Measurements from ENCODE around the gene ARSA. TPM values are rescaled to one million over a fixed set of nuclear protein-coding genes. Genes with fewer than 3 reads are reported as not detected.

Gene ARSA
- total RNA-seq = 19.6 and 27.7 TPM in 2 replicates

DNA sequence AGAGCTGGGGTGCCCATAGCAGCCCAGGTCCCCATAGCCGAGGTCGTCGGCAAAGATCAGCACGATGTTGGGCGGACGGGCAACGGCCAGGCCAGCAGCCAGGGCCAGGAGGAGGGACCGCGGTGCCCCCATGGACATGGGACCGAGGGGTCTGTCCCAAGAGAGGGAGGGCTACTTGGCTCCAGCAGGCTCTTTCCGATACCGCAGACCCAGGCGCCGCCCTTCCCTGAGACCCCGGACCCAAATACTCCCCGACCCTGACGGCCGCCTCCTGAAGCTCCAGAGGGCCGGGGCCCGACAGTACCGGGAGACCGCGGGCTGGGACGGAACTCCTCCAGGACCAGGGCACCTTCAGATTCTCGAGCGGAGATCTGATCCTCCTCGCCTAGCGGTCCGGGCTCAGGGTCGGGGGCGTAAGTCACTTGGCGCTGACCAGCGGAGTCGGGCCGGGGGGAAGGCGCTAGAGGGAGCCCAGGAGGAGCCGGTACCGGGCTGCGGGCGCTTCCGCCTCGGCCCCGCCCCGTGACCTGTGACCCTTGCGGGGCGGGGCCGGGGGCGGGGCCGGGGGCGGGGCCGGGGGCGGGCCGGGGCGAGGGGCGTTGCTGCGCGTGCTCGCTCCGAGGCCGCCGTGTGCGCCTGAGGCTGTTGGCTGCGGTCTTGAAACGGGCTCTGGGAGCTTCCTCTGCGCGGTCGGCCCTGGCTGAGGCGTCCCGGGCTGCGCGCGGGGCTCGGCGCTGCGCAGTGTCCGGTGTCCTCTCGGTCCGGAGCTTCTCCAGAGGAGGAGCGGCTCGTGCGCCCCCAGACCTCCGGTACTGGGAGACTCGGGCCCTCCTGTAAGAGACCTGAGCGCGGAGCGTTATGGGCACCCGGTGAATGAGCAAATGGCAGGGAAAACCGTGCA, at the start of gene ARSA:
TSS of gene ARSA (minus strand) at position 511 of the 901 bp plus-strand sequence. CDS start at position 138, 373 bp downstream.

GRCh38 chr22:50672471-50673230, 44.7 kb upstream of the ARSA start, which contains the start of gene SHANK3:
Gene SHANK3 (plus strand): TSS chr22:50672823.

GRCh38 chr22:50600538-50600937, 27.4 kb downstream of the ARSA start, which contains the start of gene MAPK8IP2:
Gene MAPK8IP2 (plus strand): TSS chr22:50600793. CDS start chr22:50600819, 26 bp downstream.

DNA sequence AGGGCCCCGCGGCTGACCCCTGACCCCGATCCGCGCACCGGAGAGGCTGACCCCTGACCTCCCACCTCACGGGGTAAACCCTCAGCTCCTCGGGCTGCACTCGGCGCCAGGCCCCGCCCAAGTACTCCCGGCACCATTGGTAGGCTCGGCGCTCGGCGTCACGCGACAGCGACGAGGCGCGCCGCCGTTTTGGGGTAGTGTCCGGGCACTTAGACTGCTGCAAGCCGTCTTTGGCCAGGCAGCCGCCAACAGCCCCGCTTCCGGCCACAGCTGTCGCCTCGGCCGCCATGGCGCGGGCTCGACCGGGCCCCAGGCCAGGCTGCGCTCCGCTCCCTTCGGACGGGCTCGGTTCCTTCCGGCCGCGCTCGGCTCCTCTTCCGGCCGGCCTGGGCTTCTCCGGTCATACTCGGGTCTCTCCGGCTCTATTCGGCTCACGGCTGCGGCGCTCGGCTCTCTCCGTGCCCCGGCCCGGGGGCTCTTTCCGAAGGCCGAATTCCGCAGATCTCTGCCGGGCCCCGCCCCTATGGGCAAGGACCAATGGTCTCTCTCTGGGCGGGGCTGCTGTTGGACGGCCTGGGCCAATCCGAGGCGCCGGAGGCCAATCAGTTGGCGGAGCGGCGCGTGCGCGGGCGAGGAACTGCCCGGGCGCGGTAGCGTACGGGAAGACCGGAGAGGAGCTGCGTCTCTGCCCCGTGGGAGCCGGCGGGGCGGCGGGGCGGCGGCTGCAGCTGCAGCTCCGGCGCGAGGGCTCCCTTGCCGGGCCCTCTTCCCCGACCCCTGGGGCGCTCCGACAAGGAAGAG, 45.3 kb downstream of the ARSA start, which contains the start of gene CHKB:
TSS of gene CHKB (minus strand) at position 357 of the 801 bp plus-strand sequence. CDS start at position 289, 68 bp downstream.

DNA sequence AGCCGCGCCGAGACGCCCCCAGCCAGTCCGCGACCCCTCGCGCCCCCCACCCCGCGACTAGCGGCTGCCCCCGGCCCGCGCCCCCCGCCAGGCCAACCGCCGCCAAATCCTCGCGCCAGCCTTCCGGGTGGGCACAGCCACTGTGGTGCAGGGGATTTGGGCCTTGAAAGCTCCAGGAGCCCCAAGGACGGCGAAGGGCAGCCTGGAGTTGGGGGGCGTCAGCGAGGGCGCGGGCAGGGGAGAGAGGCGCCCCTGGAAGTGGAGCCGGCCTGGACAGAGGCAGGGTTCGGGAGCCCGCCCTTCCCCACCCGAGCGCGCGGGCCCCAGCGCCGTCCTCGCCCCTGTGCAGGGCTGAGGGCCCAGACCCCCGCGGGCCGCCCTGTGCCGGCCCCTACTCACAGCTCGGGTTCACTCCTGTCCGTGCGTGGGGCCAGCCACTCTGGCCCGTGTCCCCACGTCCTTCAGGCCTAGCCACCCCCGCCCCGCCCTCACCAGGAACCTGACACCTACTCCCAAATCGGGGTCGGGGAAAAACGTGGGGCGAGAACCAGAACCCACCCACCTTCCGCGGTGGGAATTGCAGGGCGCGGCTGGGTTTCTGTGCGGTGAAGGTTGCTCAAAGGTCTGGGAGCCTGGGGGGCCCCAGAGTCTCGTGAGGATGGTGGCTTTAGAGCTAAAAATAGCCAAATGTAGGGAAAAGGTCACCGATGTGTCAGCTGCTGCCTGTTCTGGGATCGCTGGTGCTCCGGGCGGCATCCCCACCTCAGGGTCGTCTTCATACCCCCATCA, 49.8 kb downstream of the ARSA start, which contains the start of gene CPT1B:
TSS of gene CPT1B (minus strand) at position 441 of the 789 bp plus-strand sequence. CDS start 512 bp downstream, outside the sequence.

Other genes with a start within 250 kb of the ARSA start
- gene SBF1, start 153.1 kb downstream of the ARSA start, total RNA-seq = 102 and 137 TPM in 2 replicates
- gene ADM2, start 146.6 kb downstream of the ARSA start, total RNA-seq = 2.7 and 4.3 TPM in 2 replicates
- gene MIOX, start 141.3 kb downstream of the ARSA start, total RNA-seq = 0.72 TPM in 1 of 2 replicates, not detected in the other
- 21.7 and 31.5 TPM in 2 replicates for gene LMF2, start 120.5 kb downstream of the ARSA start, total RNA-seq
- 24.7 and 28.9 TPM in 2 replicates for gene NCAPH2, start 119.9 kb downstream of the ARSA start, total RNA-seq
- 0.72 and 10.2 TPM in 2 replicates for gene SCO2, start 102.6 kb downstream of the ARSA start, total RNA-seq
- 22.0 and 234 TPM in 2 replicates for gene TYMP, start 98.1 kb downstream of the ARSA start, total RNA-seq
- gene KLHDC7B, start 82.3 kb downstream of the ARSA start, total RNA-seq = 0.24 and 0.43 TPM in 2 replicates
- gene SYCE3, start 65.2 kb downstream of the ARSA start, total RNA-seq = not detected in 2 replicates
- 2.2 TPM in 1 of 2 replicates, not detected in the other for gene CPT1B, start 49.7 kb downstream of the ARSA start, total RNA-seq
- gene CHKB, start 45.3 kb downstream of the ARSA start, total RNA-seq = 23.7 and 32.0 TPM in 2 replicates
- gene MAPK8IP2, start 27.4 kb downstream of the ARSA start, total RNA-seq = 0.43 and 0.48 TPM in 2 replicates
- 1.5 and 2.7 TPM in 2 replicates for gene SHANK3, start 44.7 kb upstream of the ARSA start, total RNA-seq
- gene ACR, start 110.1 kb upstream of the ARSA start, total RNA-seq = not detected in 2 replicates
- gene RABL2B, start 155.5 kb upstream of the ARSA start, total RNA-seq = 3.1 and 4.3 TPM in 2 replicates

Measured in tracheal epithelial cell (primary cell).